IPS-20b (cell line): ENCODE results near the gene FBLN5.

Source experiments
- H3K27ac ChIP-seq: one replicate; pipeline ENCODE4 v1.5.1; 2013; ENCODE audit warnings: low read length
- H3K27me3 ChIP-seq: 2 replicates; pipeline ENCODE4 v1.6.1; 2013; ENCODE audit warnings: mild to moderate bottlenecking, low read length, inconsistent platforms; ENCODE audit not compliant: insufficient read depth
- H3K36me3 ChIP-seq: 2 replicates; pipeline ENCODE4 v1.6.1; 2013; ENCODE audit warnings: low read depth, mild to moderate bottlenecking, inconsistent platforms, low read length, moderate library complexity; ENCODE audit not compliant: insufficient read depth
- H3K4me1 ChIP-seq: 2 replicates; pipeline ENCODE4 v1.6.1; 2013; ENCODE audit warnings: mild to moderate bottlenecking, control low read depth, inconsistent platforms, low read length, moderate library complexity; ENCODE audit not compliant: insufficient read depth
- H3K4me3 ChIP-seq: 2 replicates; pipeline ENCODE4 v1.5.1; 2013; ENCODE audit warnings: mild to moderate bottlenecking, low read length, inconsistent platforms
- H3K9ac ChIP-seq: 2 replicates; pipeline ENCODE4 v1.6.1; 2013; ENCODE audit warnings: low read depth, mild to moderate bottlenecking, inconsistent platforms, low read length, moderate library complexity
- H3K9me3 ChIP-seq: 2 replicates; pipeline ENCODE4 v1.6.1; 2013; ENCODE audit warnings: mild to moderate bottlenecking, low read depth, low read length, inconsistent platforms; ENCODE audit not compliant: insufficient read depth

FBLN5 gene

DNA sequence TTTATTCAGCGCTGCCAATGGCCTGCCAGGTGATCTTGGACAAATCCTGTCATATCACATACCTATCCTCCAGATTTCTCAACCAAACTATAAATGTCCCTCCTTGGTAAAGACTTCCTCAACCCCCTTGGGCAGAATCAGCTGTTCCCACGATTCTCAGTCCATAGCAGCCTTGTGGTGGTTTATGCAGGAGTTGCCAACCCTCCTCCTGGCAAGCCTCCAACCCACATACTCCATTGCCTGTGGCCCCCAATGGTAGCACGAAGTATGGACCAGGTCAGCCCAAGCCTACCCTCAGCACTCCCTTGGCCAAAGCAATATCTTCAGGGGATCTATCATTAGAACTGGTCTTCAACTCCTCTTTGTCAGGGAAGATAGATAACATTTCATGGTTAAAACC, 27.0 kb downstream of the FBLN5 start:
- H3K4me1 ChIP-seq, result no peaks in the 10 kb centered on the region
- H3K9me3 ChIP-seq, result no peaks in the 10 kb centered on the region
- no peak overlapping the region for H3K4me3 ChIP-seq
- H3K9ac ChIP-seq, result no peak overlapping the region
- no peaks in the 10 kb centered on the region for H3K27me3 ChIP-seq
- H3K36me3 ChIP-seq, result no peaks in the 10 kb centered on the region
- H3K27ac ChIP-seq, result no peak overlapping the region

- no peaks in the 10 kb centered on the region for H3K9me3 ChIP-seq
- H3K36me3 ChIP-seq, result no peaks in the 10 kb centered on the region
- H3K27me3 ChIP-seq, result no peaks in the 10 kb centered on the region
- no peak overlapping the region for H3K9ac ChIP-seq
- no peak overlapping the region for H3K27ac ChIP-seq
- H3K4me3 ChIP-seq, result no peak overlapping the region
- no peaks in the 10 kb centered on the region for H3K4me1 ChIP-seq
Measured at GRCh38 chr14:91919814-91920213, 27.7 kb downstream of the FBLN5 start.

DNA sequence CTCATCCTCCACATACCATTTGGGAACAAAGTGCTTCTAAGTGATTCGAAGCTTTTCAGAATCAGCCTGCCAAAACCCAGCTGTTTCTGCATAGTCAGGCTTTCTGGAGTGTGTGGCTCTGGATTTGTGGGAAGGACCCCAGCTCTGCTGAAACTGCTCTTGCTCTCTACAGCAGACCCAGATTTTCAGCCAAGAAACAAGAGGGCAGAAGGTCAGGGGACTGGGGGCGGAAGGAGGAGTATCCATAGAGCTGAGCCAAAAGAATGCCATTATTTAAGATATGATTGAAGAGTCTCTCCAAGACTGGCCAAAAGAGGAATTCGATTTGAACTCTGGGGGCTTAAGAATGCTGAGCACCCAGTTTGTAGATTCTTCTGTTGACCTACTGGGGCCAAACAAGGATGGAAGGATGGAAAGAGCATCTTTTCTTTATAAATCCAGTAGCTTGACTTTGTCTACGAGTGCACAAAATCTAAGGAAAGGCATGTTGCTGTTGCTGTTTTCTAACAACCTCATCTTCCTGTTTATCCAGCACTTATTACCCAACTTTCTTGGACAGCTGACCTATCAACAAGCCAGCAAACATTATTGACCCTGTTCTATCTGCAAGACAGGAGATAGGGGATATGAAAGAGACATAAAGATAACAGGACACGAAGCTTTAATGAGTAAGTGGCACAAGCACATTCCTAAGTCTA, 29.2 kb downstream of the FBLN5 start:
- no peaks in the 10 kb centered on the region for H3K27me3 ChIP-seq
- H3K27ac ChIP-seq, result no peak overlapping the region
- no peaks in the 10 kb centered on the region for H3K9me3 ChIP-seq
- H3K36me3 ChIP-seq, result no peaks in the 10 kb centered on the region
- H3K9ac ChIP-seq, result no peak overlapping the region
- H3K4me3 ChIP-seq, result no peak overlapping the region
- H3K4me1 ChIP-seq, result no peaks in the 10 kb centered on the region

GRCh38 chr14:91912035-91912434, 35.5 kb downstream of the FBLN5 start:
- Histone ChIP-seq H3K27me3 (no peaks in the 10 kb centered on the region), H3K4me3 (no peak overlapping the region), H3K9ac (no peak overlapping the region), H3K9me3 (no peaks in the 10 kb centered on the region), H3K27ac (no peak overlapping the region), H3K4me1 (no peaks in the 10 kb centered on the region), H3K36me3 (no peaks in the 10 kb centered on the region)

DNA sequence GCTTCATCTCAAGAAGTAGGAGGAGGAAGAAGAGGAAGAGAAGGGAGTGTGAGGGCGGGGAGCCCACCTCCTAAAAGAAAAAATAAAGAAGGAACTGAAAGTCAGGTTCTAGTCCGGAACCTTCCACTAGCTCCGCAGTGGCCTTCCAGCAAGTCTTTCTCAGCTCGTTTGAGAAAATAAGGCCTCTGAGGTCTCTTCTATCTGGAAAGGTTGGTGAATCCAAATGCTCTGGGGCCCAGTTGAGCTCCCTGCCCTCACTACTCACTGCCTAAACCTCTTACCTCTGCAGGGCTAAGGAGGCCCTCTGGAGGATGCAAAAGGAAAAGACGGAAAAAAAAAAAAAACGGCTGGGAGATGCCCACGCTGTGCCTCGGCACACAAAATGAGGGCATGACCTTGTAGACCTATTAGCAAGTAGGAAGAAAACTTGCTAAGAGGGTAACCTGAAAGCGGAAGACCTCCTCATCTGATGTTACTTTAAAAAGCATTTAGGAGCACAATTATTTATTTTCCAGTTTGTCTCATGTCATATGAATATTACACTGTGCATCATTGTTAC, 35.9 kb downstream of the FBLN5 start:
- no peaks in the 10 kb centered on the region for H3K27me3 ChIP-seq
- H3K4me1 ChIP-seq, result no peaks in the 10 kb centered on the region
- no peak overlapping the region for H3K4me3 ChIP-seq
- H3K27ac ChIP-seq, result no peak overlapping the region
- no peaks in the 10 kb centered on the region for H3K36me3 ChIP-seq
- H3K9me3 ChIP-seq, result no peaks in the 10 kb centered on the region
- H3K9ac ChIP-seq, result no peak overlapping the region

DNA sequence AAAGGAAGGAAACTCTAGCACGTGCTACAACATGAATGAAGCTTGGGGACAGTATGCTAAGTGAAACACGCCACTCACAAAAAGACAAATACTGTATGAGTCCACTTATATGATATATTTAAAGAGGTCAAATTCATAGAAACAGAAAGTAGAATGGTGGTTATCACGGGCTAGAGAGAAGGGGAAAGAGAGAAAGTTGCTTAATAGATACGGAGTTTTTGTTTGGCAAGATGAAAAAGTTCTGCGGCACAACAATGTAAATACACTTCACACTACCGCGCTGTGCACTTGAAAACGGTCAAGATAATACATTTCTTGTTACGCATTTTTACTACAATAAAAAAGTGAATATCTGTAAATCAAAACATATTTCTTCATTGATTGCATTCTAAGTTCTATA, 37.3 kb downstream of the FBLN5 start:
- H3K4me3 ChIP-seq, result no peak overlapping the region
- H3K27me3 ChIP-seq, result no peaks in the 10 kb centered on the region
- H3K9ac ChIP-seq, result no peak overlapping the region
- no peaks in the 10 kb centered on the region for H3K36me3 ChIP-seq
- H3K9me3 ChIP-seq, result no peaks in the 10 kb centered on the region
- no peak overlapping the region for H3K27ac ChIP-seq
- no peaks in the 10 kb centered on the region for H3K4me1 ChIP-seq

- no peak overlapping the region for H3K9ac ChIP-seq
- H3K9me3 ChIP-seq, result no peaks in the 10 kb centered on the region
- no peak overlapping the region for H3K4me3 ChIP-seq
- H3K27ac ChIP-seq, result no peak overlapping the region
- H3K36me3 ChIP-seq, result no peaks in the 10 kb centered on the region
- H3K27me3 ChIP-seq, result no peaks in the 10 kb centered on the region
- no peaks in the 10 kb centered on the region for H3K4me1 ChIP-seq
Measured at GRCh38 chr14:91906374-91906773, 41.1 kb downstream of the FBLN5 start.

GRCh38 chr14:91904956-91905645, 42.4 kb downstream of the FBLN5 start:
- H3K36me3 ChIP-seq, result no peaks in the 10 kb centered on the region
- H3K27me3 ChIP-seq, result no peaks in the 10 kb centered on the region
- H3K4me1 ChIP-seq, result no peaks in the 10 kb centered on the region
- no peak overlapping the region for H3K9ac ChIP-seq
- H3K4me3 ChIP-seq, result no peak overlapping the region
- H3K9me3 ChIP-seq, result no peaks in the 10 kb centered on the region
- no peak overlapping the region for H3K27ac ChIP-seq

GRCh38 chr14:91904483-91904882, 43.0 kb downstream of the FBLN5 start:
- no peak overlapping the region for H3K9ac ChIP-seq
- no peak overlapping the region for H3K4me3 ChIP-seq
- H3K27ac ChIP-seq, result no peak overlapping the region
- no peaks in the 10 kb centered on the region for H3K9me3 ChIP-seq
- H3K4me1 ChIP-seq, result no peaks in the 10 kb centered on the region
- no peaks in the 10 kb centered on the region for H3K27me3 ChIP-seq
- H3K36me3 ChIP-seq, result no peaks in the 10 kb centered on the region

DNA sequence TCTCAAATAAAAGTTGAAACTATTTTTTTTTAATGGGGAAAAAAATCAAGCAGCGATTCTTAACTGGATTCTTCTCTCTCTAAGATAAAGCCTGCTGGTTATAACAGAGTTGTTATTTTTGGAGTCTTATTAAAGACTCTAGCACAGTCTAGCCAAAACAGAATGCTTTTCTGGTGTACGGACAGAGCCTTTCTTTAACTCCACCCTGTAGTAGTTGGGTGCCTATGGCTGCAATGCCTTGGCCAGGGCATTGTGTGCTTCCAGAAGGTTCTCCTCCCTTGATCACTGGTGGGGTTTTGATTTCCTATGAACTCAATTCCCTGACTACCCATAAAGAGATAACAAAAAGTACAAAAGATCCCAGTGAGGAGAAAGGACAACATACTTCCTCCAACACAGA, 44.4 kb downstream of the FBLN5 start:
- H3K9ac ChIP-seq, result no peak overlapping the region
- no peaks in the 10 kb centered on the region for H3K4me1 ChIP-seq
- no peaks in the 10 kb centered on the region for H3K27me3 ChIP-seq
- no peak overlapping the region for H3K27ac ChIP-seq
- H3K4me3 ChIP-seq, result no peak overlapping the region
- H3K9me3 ChIP-seq, result no peaks in the 10 kb centered on the region
- H3K36me3 ChIP-seq, result no peaks in the 10 kb centered on the region

- no peaks in the 10 kb centered on the region for H3K36me3 ChIP-seq
- H3K9me3 ChIP-seq, result no peaks in the 10 kb centered on the region
- H3K9ac ChIP-seq, result no peak overlapping the region
Measured at GRCh38 chr14:91902336-91902735, 45.2 kb downstream of the FBLN5 start.

More at GRCh38 chr14:91902336-91902735, 45.2 kb downstream of the FBLN5 start:
- peaks cover 2% of the 10 kb centered on the region; the same call in 1 of the 2 replicates for H3K4me1 ChIP-seq
- no peak overlapping the region for H3K27ac ChIP-seq
- no peaks in the 10 kb centered on the region for H3K27me3 ChIP-seq
- H3K4me3 ChIP-seq, result no peak overlapping the region
